ENCODE data around the gene SOCS6.

DNA sequence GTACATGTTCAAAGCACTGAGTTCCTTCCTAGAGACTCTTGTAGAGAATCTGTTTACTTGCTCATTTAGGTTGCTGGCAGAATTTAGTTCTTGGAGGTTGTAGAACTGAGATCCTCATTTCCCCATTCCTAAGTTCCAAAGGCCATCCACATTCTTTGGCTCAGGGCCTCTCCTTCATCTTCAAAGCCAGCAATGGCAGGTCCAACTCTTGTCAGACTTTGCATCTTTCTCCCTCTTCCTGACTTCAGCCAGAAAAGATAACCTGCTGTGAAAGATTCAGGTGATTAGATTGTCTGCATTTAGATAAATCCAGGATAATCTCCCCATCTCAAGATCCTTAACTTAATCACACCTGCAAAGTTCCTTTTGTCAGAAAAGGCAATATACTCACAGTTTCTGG, 51.1 kb downstream of the SOCS6 start:
- TF ChIP-seq, protein P1, sequence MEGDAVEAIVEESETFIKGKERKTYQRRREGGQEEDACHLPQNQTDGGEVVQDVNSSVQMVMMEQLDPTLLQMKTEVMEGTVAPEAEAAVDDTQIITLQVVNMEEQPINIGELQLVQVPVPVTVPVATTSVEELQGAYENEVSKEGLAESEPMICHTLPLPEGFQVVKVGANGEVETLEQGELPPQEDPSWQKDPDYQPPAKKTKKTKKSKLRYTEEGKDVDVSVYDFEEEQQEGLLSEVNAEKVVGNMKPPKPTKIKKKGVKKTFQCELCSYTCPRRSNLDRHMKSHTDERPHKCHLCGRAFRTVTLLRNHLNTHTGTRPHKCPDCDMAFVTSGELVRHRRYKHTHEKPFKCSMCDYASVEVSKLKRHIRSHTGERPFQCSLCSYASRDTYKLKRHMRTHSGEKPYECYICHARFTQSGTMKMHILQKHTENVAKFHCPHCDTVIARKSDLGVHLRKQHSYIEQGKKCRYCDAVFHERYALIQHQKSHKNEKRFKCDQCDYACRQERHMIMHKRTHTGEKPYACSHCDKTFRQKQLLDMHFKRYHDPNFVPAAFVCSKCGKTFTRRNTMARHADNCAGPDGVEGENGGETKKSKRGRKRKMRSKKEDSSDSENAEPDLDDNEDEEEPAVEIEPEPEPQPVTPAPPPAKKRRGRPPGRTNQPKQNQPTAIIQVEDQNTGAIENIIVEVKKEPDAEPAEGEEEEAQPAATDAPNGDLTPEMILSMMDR (IDR thresholded peaks at IDR 0.05): no peak
- no peak for TF ChIP-seq POLR2A (IDR thresholded peaks at IDR 0.05)
